Measurements from ENCODE around the gene RECQL. TPM values are rescaled to one million over a fixed set of nuclear protein-coding genes. Genes with fewer than 3 reads are reported as not detected.

RECQL gene
- total and polyA plus RNA-seq, 2 of the 4 experiments (the other 2 are of a cell fraction) = 29.4 to 67.0 TPM

GRCh38 chr12:21453312-21453852 is 48.1 kb downstream of the RECQL start:
- Histone ChIP-seq H4K5ac (ENCODE audit: low read depth, low read length) (no peak overlapping the region), H2AK5ac (ENCODE audit: low read depth, low read length) (no peak overlapping the region), H4K8ac (ENCODE audit: low read depth in 2 of 2, low read length in 2 of 2) (no peak overlapping the region), H3K23ac (ENCODE audit: low read depth, low read length) (no peak overlapping the region), H3K36me3 (ENCODE audit: control insufficient read depth, insufficient read depth, low read length) (peaks cover 6% of the 10 kb centered on the region; the same call in 1 of the 2 replicates), H2BK20ac (ENCODE audit: low read depth, low read length) (no peak overlapping the region), H2BK120ac (ENCODE audit: low read depth, low read length) (no peak overlapping the region), H3K14ac (replicated peaks; ENCODE audit: low read depth, low read length) (no peak overlapping the region), H3K27ac (ENCODE audit: insufficient read depth, low read length) (no peak overlapping the region), H3K9ac (ENCODE audit: low read depth, low read length) (no peak overlapping the region), H3K56ac (ENCODE audit: extremely low read depth, insufficient read depth, low read length) (no peak overlapping the region), H3K79me1 (ENCODE audit: low read depth in 1 of 2, low read length in 2 of 2) (no peaks in the 10 kb centered on the region), H3K27me3 (ENCODE audit: control insufficient read depth, insufficient read depth, low read length) (no peaks in the 10 kb centered on the region), H2BK5ac (ENCODE audit: low read depth, low read length, poor library complexity, severe bottlenecking) (no peak overlapping the region), H2AFZ (replicated peaks; ENCODE audit: low read length, poor library complexity) (no peak overlapping the region), H3K18ac (ENCODE audit: low read depth, low read length) (no peak overlapping the region), H4K20me1 (ENCODE audit: insufficient read depth, low read length) (no peaks in the 10 kb centered on the region), H2BK15ac (ENCODE audit: low read depth, low read length) (no peak overlapping the region), H2AK9ac (replicated peaks; ENCODE audit: low read depth, low read length, poor library complexity) (no peak overlapping the region), H3K4me3 (ENCODE audit: insufficient read depth, low read depth, low read length) (no peak overlapping the region), H4K91ac (ENCODE audit: insufficient read depth, low read depth, low read length) (no peak overlapping the region), H3K4me1 (ENCODE audit: control insufficient read depth, insufficient read depth, low read length) (no peaks in the 10 kb centered on the region), H3K4ac (ENCODE audit: low read depth, low read length) (no peak overlapping the region), H3K9me3 (ENCODE audit: control insufficient read depth, insufficient read depth, low read length) (no peaks in the 10 kb centered on the region), H3K9me1 (ENCODE audit: insufficient read depth, low read length) (no peaks in the 10 kb centered on the region), H3K4me2 (ENCODE audit: low read depth, low read length) (no peak overlapping the region)
- in situ Hi-C loops (cut with MboI; ENCODE audit: low sequenced_read_pairs) (no loop called here), intact Hi-C loops (cut with micrococcal nuclease) (loop anchor here (5.0 to 10.0 kb wide), 3 partner anchors 156 to 809 kb away; no protein-coding TSS in a partner anchor), dilution Hi-C loops (cut with HindIII; ENCODE audit: low sequenced_read_pairs, unreplicated experiment) (no loop called here)
- DNase-seq (no peak), ATAC-seq (ENCODE audit: low read depth) (no peak)
- no TSS peak for BruUV-seq (replicated peaks)
- ChIA-PET CTCF (no interaction called here), POLR2A (ENCODE audit: unreplicated experiment) (no interaction called here)
- 80% methylated on average over 1 of the region's 4 CpGs; no CpG with 5 or more reads in 1 of the 2 experiments for WGBS, 2 experiments (ENCODE audit: extremely low coverage in 2 of 2, insufficient read length in 1 of 2)
- TF ChIP-seq MXI1 (IDR thresholded peaks at IDR 0.05; ENCODE audit: borderline replicate concordance, low read depth, low read length) (no peak), NFE2L2 (IDR thresholded peaks at IDR 0.05; ENCODE audit: low read depth, low read length) (no peak), POLR2A (IDR thresholded peaks at IDR 0.05; ENCODE audit: low read depth, low read length) (no peak), MAZ (IDR thresholded peaks at IDR 0.05; ENCODE audit: borderline replicate concordance, low read depth, low read length) (no peak), SMC3 (IDR thresholded peaks at IDR 0.05; ENCODE audit: low read depth, low read length) (no peak), CEBPB (IDR thresholded peaks at IDR 0.05; ENCODE audit: low read depth, low read length) (no peak), RFX5 (IDR thresholded peaks at IDR 0.05; ENCODE audit: low read depth, low read length) (no peak), BHLHE40 (IDR thresholded peaks at IDR 0.05; ENCODE audit: low read depth, low read length) (no peak), CHD1 (IDR thresholded peaks at IDR 0.05; ENCODE audit: low read depth, low read length) (no peak), MAFK (IDR thresholded peaks at IDR 0.05; ENCODE audit: low read depth, low read length) (no peak), FOS (IDR thresholded peaks at IDR 0.05; ENCODE audit: low read depth, low read length) (no peak), USF2 (IDR thresholded peaks at IDR 0.05; ENCODE audit: low read depth, low read length) (no peak), RCOR1 (IDR thresholded peaks at IDR 0.05; ENCODE audit: insufficient replicate concordance, low read length) (no peak), RAD21 (IDR thresholded peaks at IDR 0.05; ENCODE audit: low read length) (no peak)
- TF ChIP-seq, protein P1, sequence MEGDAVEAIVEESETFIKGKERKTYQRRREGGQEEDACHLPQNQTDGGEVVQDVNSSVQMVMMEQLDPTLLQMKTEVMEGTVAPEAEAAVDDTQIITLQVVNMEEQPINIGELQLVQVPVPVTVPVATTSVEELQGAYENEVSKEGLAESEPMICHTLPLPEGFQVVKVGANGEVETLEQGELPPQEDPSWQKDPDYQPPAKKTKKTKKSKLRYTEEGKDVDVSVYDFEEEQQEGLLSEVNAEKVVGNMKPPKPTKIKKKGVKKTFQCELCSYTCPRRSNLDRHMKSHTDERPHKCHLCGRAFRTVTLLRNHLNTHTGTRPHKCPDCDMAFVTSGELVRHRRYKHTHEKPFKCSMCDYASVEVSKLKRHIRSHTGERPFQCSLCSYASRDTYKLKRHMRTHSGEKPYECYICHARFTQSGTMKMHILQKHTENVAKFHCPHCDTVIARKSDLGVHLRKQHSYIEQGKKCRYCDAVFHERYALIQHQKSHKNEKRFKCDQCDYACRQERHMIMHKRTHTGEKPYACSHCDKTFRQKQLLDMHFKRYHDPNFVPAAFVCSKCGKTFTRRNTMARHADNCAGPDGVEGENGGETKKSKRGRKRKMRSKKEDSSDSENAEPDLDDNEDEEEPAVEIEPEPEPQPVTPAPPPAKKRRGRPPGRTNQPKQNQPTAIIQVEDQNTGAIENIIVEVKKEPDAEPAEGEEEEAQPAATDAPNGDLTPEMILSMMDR (conservative IDR thresholded peaks at IDR 0.05; ENCODE audit: low read depth, low read length) = no peak
- TF ChIP-seq, protein P2, sequence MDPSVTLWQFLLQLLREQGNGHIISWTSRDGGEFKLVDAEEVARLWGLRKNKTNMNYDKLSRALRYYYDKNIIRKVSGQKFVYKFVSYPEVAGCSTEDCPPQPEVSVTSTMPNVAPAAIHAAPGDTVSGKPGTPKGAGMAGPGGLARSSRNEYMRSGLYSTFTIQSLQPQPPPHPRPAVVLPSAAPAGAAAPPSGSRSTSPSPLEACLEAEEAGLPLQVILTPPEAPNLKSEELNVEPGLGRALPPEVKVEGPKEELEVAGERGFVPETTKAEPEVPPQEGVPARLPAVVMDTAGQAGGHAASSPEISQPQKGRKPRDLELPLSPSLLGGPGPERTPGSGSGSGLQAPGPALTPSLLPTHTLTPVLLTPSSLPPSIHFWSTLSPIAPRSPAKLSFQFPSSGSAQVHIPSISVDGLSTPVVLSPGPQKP (IDR thresholded peaks at IDR 0.05; ENCODE audit: borderline replicate concordance, low read depth, low read length) = no peak
